LNCaP clone FGC (cell line): ENCODE results near the gene OR4F6.
"Not testable (repeated sequence)": the region's sequence is repeated elsewhere in the genome, so short reads cannot be mapped to it uniquely, and the experiment has no call there.

Experiments
- DNase-seq: peaks from one replicate; pipeline ENCODE4 v3.0.0-alpha.2; 2011; ENCODE audit warnings: low read depth
- H3K4me3 ChIP-seq: 2 replicates; pipeline ENCODE4 v1.5.1; 2011; ENCODE audit warnings: mild to moderate bottlenecking, low read depth, low read length, control low read depth
- CTCF ChIP-seq: IDR thresholded peaks from 2 replicates; pipeline ENCODE4 v1.5.1; 2012; ENCODE audit warnings: mild to moderate bottlenecking; ENCODE audit not compliant: control insufficient read depth, insufficient read depth; ENCODE audit errors: extremely low read depth

The OR4F6 gene

GRCh38 chr15:101781928-101782327 lies 21.4 kb upstream of the OR4F6 start:
- no peak overlapping the region for H3K4me3 ChIP-seq
- TF ChIP-seq CTCF = no peak
- DNase-seq = no peak

- no peak overlapping the region for H3K4me3 ChIP-seq
- no peak for TF ChIP-seq CTCF
- no peak for DNase-seq
Observed at GRCh38 chr15:101784644-101785043, 18.7 kb upstream of the OR4F6 start.

- not testable (repeated sequence) for DNase-seq, H3K4me3 ChIP-seq
Observed at GRCh38 chr15:101786422-101786821, 16.9 kb upstream of the OR4F6 start.

GRCh38 chr15:101788001-101788400 lies 15.3 kb upstream of the OR4F6 start:
- not testable (repeated sequence) for DNase-seq, H3K4me3 ChIP-seq

GRCh38 chr15:101788503-101789269 lies 14.6 kb upstream of the OR4F6 start:
- DNase-seq, H3K4me3 ChIP-seq: not testable (repeated sequence)

- H3K4me3 ChIP-seq = not testable (repeated sequence)
Observed at GRCh38 chr15:101790748-101791147, 12.6 kb upstream of the OR4F6 start.

GRCh38 chr15:101793981-101794380 lies 9.3 kb upstream of the OR4F6 start:
- H3K4me3 ChIP-seq = not testable (repeated sequence)

More at GRCh38 chr15:101790748-101791147, 12.6 kb upstream of the OR4F6 start:
- not testable (repeated sequence) for DNase-seq

GRCh38 chr15:101795455-101795854 lies 7.9 kb upstream of the OR4F6 start:
- no peak for DNase-seq
- H3K4me3 ChIP-seq = no peak overlapping the region

More at GRCh38 chr15:101793981-101794380, 9.3 kb upstream of the OR4F6 start:
- DNase-seq = not testable (repeated sequence)

GRCh38 chr15:101799665-101800064 lies 3.6 kb upstream of the OR4F6 start:
- DNase-seq = no peak
- no peak for TF ChIP-seq CTCF
- H3K4me3 ChIP-seq = no peak overlapping the region

More at GRCh38 chr15:101795455-101795854, 7.9 kb upstream of the OR4F6 start:
- TF ChIP-seq CTCF = no peak

- no peak for DNase-seq
- H3K4me3 ChIP-seq = no peak overlapping the region
- no peak for TF ChIP-seq CTCF
Observed at GRCh38 chr15:101801048-101801447, 2.3 kb upstream of the OR4F6 start.
